Trophoblast cell (in vitro differentiated cells and primary cell): ENCODE measurements around the gene FIP1L1.

Source experiments
- DNase-seq, 2 donors: peaks; one replicate each; pipeline ENCODE4 v3.0.0-alpha.2; 2016
- H2AFZ ChIP-seq: 2 replicates; pipeline ENCODE4 v1.6.1; 2013; ENCODE audit warnings: low read length, moderate library complexity, mild to moderate bottlenecking; ENCODE audit not compliant: insufficient read depth, poor library complexity
- H2AK5ac ChIP-seq: 2 replicates; pipeline ENCODE4 v1.6.1; 2013; ENCODE audit warnings: mild to moderate bottlenecking, low read length
- H2BK120ac ChIP-seq: 2 replicates; pipeline ENCODE4 v1.6.1; 2013; ENCODE audit warnings: low read length, mild to moderate bottlenecking, moderate library complexity; ENCODE audit not compliant: insufficient read depth, poor library complexity
- H2BK12ac ChIP-seq: 2 replicates; pipeline ENCODE4 v1.6.1; 2013; ENCODE audit warnings: mild to moderate bottlenecking, low read length, moderate library complexity
- H2BK5ac ChIP-seq: 2 replicates; pipeline ENCODE4 v1.6.1; 2013; ENCODE audit warnings: low read length, low read depth, moderate library complexity, mild to moderate bottlenecking; ENCODE audit not compliant: poor library complexity
- H3K14ac ChIP-seq: 2 replicates; pipeline ENCODE4 v1.6.1; 2013; ENCODE audit warnings: mild to moderate bottlenecking, low read length
- H3K18ac ChIP-seq: 2 replicates; pipeline ENCODE4 v1.6.1; 2013; ENCODE audit warnings: mild to moderate bottlenecking, low read length
- H3K23ac ChIP-seq: 2 replicates; pipeline ENCODE4 v1.6.1; 2013; ENCODE audit warnings: low read length
- H3K27ac ChIP-seq: 2 replicates; pipeline ENCODE4 v1.5.1; 2013; ENCODE audit warnings: low read depth, mild to moderate bottlenecking, inconsistent platforms, low read length, moderate library complexity
- H3K27me3 ChIP-seq: 2 replicates; pipeline ENCODE4 v1.6.1; 2013; ENCODE audit warnings: inconsistent platforms, mild to moderate bottlenecking, low read length, moderate library complexity; ENCODE audit not compliant: insufficient read depth
- H3K36me3 ChIP-seq, 2 experiments: 1 replicate in 1 of 2; 2 replicates in 1 of 2; pipeline ENCODE4 v1.6.1; 2013; ENCODE audit warnings: low read length in 2 of 2, mild to moderate bottlenecking in 2 of 2, moderate library complexity in 1 of 2; ENCODE audit not compliant: insufficient read depth in 2 of 2, control insufficient read depth in 1 of 2
- H3K4ac ChIP-seq: 2 replicates; pipeline ENCODE4 v1.6.1; 2013; ENCODE audit warnings: low read depth, mild to moderate bottlenecking, low read length, moderate library complexity
- H3K4me1 ChIP-seq, 2 experiments: 1 replicate in 1 of 2; 2 replicates in 1 of 2; pipeline ENCODE4 v1.6.1; 2013; ENCODE audit warnings: low read length in 2 of 2, mild to moderate bottlenecking in 2 of 2, moderate library complexity in 1 of 2; ENCODE audit not compliant: insufficient read depth in 2 of 2, control insufficient read depth in 1 of 2
- H3K4me2 ChIP-seq: 2 replicates; pipeline ENCODE4 v1.6.1; 2013; ENCODE audit warnings: inconsistent platforms, mild to moderate bottlenecking, low read length, moderate library complexity
- H3K4me3 ChIP-seq: 2 replicates; pipeline ENCODE4 v1.5.1; 2013; ENCODE audit warnings: mild to moderate bottlenecking, low read depth, low read length, inconsistent platforms
- H3K79me1 ChIP-seq: one replicate; pipeline ENCODE4 v1.6.1; 2013; ENCODE audit warnings: low read length
- H3K79me2 ChIP-seq: 2 replicates; pipeline ENCODE4 v1.6.1; 2013; ENCODE audit warnings: low read length, mild to moderate bottlenecking; ENCODE audit not compliant: control insufficient read depth, insufficient read depth, poor library complexity
- H3K9ac ChIP-seq: 2 replicates; pipeline ENCODE4 v1.6.1; 2013; ENCODE audit warnings: mild to moderate bottlenecking, low read length
- H3K9me3 ChIP-seq: 2 replicates; pipeline ENCODE4 v1.6.1; 2013; ENCODE audit warnings: low read depth, mild to moderate bottlenecking, control low read depth, inconsistent platforms, low read length; ENCODE audit not compliant: insufficient read depth
- H4K12ac ChIP-seq: 2 replicates; pipeline ENCODE4 v1.6.1; 2013; ENCODE audit warnings: low read depth, mild to moderate bottlenecking, low read length, moderate library complexity
- H4K8ac ChIP-seq: 2 replicates; pipeline ENCODE4 v1.6.1; 2013; ENCODE audit warnings: low read depth, mild to moderate bottlenecking, low read length, moderate library complexity
- H4K91ac ChIP-seq: one replicate; pipeline ENCODE4 v1.6.1; 2013; ENCODE audit warnings: low read depth, mild to moderate bottlenecking, low read length, moderate library complexity
- WGBS: extraction: QIAGEN DNeasy Blood & Tissue Kit; methylation state at CpG from one replicate; pipeline ENCODE4 v1.1.7; 2013; ENCODE audit warnings: missing lambda C conversion rate; ENCODE audit not compliant: insufficient read length, insufficient coverage; ENCODE audit errors: extremely low coverage; 5-methylcytosine and 5-hydroxymethylcytosine counted together

The FIP1L1 gene

GRCh38 chr4:53456178-53456577 is 78.7 kb downstream of the FIP1L1 start:
- Histone ChIP-seq H4K8ac (no peak overlapping the region), H3K23ac (no peak overlapping the region), H3K4me2 (no peak overlapping the region), H2BK120ac (no peak overlapping the region), H3K9ac (no peak overlapping the region), H3K14ac (no peak overlapping the region), H3K27ac (no peak overlapping the region), H2AFZ (no peak overlapping the region), H3K18ac (no peak overlapping the region), H4K12ac (no peak overlapping the region), H3K27me3 (no peaks in the 10 kb centered on the region), H3K9me3 (no peaks in the 10 kb centered on the region), H2BK5ac (no peak overlapping the region), H3K4ac (no peak overlapping the region), H3K36me3 (peaks cover 2 to 12% of the 10 kb centered on the region in 2 experiments), H3K4me3 (no peak overlapping the region), H2BK12ac (no peak overlapping the region), H2AK5ac (no peak overlapping the region), H3K79me1 (no peaks in the 10 kb centered on the region), H4K91ac (no peak overlapping the region), H3K79me2 (no peaks in the 10 kb centered on the region), H3K4me1 (no peaks in the 10 kb centered on the region)
- DNase-seq: no peak

- no peak overlapping the region for H3K27ac ChIP-seq
- no peak overlapping the region for H3K18ac ChIP-seq
- H2AK5ac ChIP-seq: no peak overlapping the region
- no peak overlapping the region for H2BK5ac ChIP-seq
- no peaks in the 10 kb centered on the region for H3K79me2 ChIP-seq
- H3K9ac ChIP-seq: no peak overlapping the region
- no peaks in the 10 kb centered on the region for H3K9me3 ChIP-seq
- H4K91ac ChIP-seq: no peak overlapping the region
- H2BK120ac ChIP-seq: no peak overlapping the region
- H2BK12ac ChIP-seq: no peak overlapping the region
- H3K79me1 ChIP-seq: no peaks in the 10 kb centered on the region
- no peaks in the 10 kb centered on the region for H3K27me3 ChIP-seq
- peaks cover 2 to 5% of the 10 kb centered on the region in 2 experiments for H3K36me3 ChIP-seq
- H2AFZ ChIP-seq: no peak overlapping the region
- H4K8ac ChIP-seq: no peak overlapping the region
- H3K14ac ChIP-seq: no peak overlapping the region
- H3K4me2 ChIP-seq: no peak overlapping the region
- no peak for DNase-seq
- H3K4me3 ChIP-seq: no peak overlapping the region
- no peak overlapping the region for H3K23ac ChIP-seq
- no peak overlapping the region for H4K12ac ChIP-seq
- H3K4ac ChIP-seq: no peak overlapping the region
- no peaks in the 10 kb centered on the region for H3K4me1 ChIP-seq
These were observed 82.1 kb downstream of the FIP1L1 start for GRCh38 chr4:53459548-53459947.

- H2BK12ac ChIP-seq: no peak overlapping the region
- no peak overlapping the region for H3K4me2 ChIP-seq
- H3K79me1 ChIP-seq: no peaks in the 10 kb centered on the region
- no peak overlapping the region for H3K4ac ChIP-seq
- no peak overlapping the region for H4K8ac ChIP-seq
- DNase-seq: no peak
- H4K12ac ChIP-seq: no peak overlapping the region
- H3K18ac ChIP-seq: no peak overlapping the region
- no peak overlapping the region for H3K27ac ChIP-seq
- no CpG with 5 or more reads among the region's 2 CpGs for WGBS
- H3K79me2 ChIP-seq: no peaks in the 10 kb centered on the region
- no peaks in the 10 kb centered on the region for H3K4me1 ChIP-seq
- no peaks in the 10 kb centered on the region for H3K27me3 ChIP-seq
- no peak overlapping the region for H3K14ac ChIP-seq
- no peak overlapping the region for H3K4me3 ChIP-seq
- no peak overlapping the region for H2BK120ac ChIP-seq
- H4K91ac ChIP-seq: no peak overlapping the region
- H3K9me3 ChIP-seq: peaks cover under 1% of the 10 kb centered on the region
- H3K23ac ChIP-seq: no peak overlapping the region
- H3K9ac ChIP-seq: no peak overlapping the region
- H2AK5ac ChIP-seq: no peak overlapping the region
- no peak overlapping the region for H2AFZ ChIP-seq
- peaks cover 2 to 3% of the 10 kb centered on the region in 2 experiments for H3K36me3 ChIP-seq
- H2BK5ac ChIP-seq: no peak overlapping the region
These were observed 83.8 kb downstream of the FIP1L1 start for GRCh38 chr4:53461244-53461643.

GRCh38 chr4:53463340-53463739 is 85.9 kb downstream of the FIP1L1 start:
- H3K79me2 ChIP-seq: no peaks in the 10 kb centered on the region
- no peaks in the 10 kb centered on the region for H3K4me1 ChIP-seq
- H2BK5ac ChIP-seq: no peak overlapping the region
- DNase-seq: no peak
- no peak overlapping the region for H4K8ac ChIP-seq
- peaks cover 6% of the 10 kb centered on the region in 2 experiments for H3K36me3 ChIP-seq
- no peak overlapping the region for H3K9ac ChIP-seq
- no CpG with 5 or more reads among the region's 5 CpGs for WGBS
- H2AFZ ChIP-seq: no peak overlapping the region
- H4K91ac ChIP-seq: no peak overlapping the region
- no peak overlapping the region for H3K18ac ChIP-seq
- no peak overlapping the region for H3K4me2 ChIP-seq
- no peaks in the 10 kb centered on the region for H3K27me3 ChIP-seq
- no peak overlapping the region for H3K14ac ChIP-seq
- no peak overlapping the region for H2BK12ac ChIP-seq
- H3K79me1 ChIP-seq: no peaks in the 10 kb centered on the region
- no peak overlapping the region for H3K23ac ChIP-seq
- no peak overlapping the region for H3K27ac ChIP-seq
- no peak overlapping the region for H4K12ac ChIP-seq
- no peak overlapping the region for H2AK5ac ChIP-seq
- no peak overlapping the region for H2BK120ac ChIP-seq
- peaks cover 7% of the 10 kb centered on the region for H3K9me3 ChIP-seq
- H3K4me3 ChIP-seq: no peak overlapping the region
- H3K4ac ChIP-seq: no peak overlapping the region
